ENCODE measurements around the gene DLGAP3.

The DLGAP3 gene

DNA sequence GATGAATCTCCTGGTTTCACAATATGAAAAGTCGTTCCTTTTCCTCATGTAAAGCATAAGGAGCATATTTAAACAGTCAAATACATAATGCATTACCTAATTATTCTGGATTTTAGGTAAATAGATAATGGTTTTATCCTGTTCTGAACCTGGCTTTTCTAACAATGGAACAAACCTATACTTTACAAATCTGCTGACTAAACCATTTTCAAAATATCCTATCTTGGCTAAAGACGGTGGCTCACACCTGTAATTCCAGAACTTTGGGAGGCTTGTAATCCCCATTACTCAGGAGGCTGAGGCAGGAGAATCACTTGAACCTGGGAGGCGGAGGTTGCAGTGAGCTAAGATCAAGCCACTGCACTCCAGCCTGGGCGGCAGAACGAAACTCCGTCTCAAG lies 72.8 kb downstream of the DLGAP3 start:
- in situ Hi-C loops (cut with HindIII; ENCODE audit: low sequenced_read_pairs): no loop called here
- no peak for DNase-seq (ENCODE audit: low read depth)
- TF ChIP-seq, protein P1, sequence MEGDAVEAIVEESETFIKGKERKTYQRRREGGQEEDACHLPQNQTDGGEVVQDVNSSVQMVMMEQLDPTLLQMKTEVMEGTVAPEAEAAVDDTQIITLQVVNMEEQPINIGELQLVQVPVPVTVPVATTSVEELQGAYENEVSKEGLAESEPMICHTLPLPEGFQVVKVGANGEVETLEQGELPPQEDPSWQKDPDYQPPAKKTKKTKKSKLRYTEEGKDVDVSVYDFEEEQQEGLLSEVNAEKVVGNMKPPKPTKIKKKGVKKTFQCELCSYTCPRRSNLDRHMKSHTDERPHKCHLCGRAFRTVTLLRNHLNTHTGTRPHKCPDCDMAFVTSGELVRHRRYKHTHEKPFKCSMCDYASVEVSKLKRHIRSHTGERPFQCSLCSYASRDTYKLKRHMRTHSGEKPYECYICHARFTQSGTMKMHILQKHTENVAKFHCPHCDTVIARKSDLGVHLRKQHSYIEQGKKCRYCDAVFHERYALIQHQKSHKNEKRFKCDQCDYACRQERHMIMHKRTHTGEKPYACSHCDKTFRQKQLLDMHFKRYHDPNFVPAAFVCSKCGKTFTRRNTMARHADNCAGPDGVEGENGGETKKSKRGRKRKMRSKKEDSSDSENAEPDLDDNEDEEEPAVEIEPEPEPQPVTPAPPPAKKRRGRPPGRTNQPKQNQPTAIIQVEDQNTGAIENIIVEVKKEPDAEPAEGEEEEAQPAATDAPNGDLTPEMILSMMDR (IDR thresholded peaks at IDR 0.05; ENCODE audit: low read depth, low read length, missing control alignments): no peak
- H3K4me3 ChIP-seq (ENCODE audit: low read depth, low read length): no peak overlapping the region

DNA sequence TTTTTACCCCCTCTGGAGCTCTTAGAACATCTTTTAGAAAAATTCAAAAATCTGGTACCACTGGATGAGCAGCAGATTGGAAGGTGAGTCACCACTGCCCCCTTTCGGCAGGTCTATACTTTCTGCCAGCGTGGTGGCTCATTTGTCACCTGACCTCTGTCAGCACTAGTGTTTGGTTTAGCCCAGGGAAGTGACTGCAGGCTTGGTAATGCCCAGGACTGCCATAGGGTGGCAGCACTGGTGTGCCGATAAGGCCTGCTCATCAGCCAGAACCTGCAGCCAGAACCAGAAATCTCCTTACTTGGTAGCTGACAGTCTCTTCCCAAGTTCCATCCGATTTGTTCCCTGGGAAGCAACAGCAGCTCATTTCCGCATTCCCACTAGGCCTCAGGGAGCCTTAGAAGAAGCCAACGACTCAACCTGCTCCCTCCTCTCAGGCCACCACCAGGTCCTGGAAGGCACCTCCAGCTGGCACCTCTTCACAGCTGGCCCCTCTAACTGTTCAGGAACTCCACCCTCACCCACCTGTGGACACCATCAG lies 76.7 kb downstream of the DLGAP3 start:
- in situ Hi-C loops (cut with HindIII; ENCODE audit: low sequenced_read_pairs): no loop called here

DNA sequence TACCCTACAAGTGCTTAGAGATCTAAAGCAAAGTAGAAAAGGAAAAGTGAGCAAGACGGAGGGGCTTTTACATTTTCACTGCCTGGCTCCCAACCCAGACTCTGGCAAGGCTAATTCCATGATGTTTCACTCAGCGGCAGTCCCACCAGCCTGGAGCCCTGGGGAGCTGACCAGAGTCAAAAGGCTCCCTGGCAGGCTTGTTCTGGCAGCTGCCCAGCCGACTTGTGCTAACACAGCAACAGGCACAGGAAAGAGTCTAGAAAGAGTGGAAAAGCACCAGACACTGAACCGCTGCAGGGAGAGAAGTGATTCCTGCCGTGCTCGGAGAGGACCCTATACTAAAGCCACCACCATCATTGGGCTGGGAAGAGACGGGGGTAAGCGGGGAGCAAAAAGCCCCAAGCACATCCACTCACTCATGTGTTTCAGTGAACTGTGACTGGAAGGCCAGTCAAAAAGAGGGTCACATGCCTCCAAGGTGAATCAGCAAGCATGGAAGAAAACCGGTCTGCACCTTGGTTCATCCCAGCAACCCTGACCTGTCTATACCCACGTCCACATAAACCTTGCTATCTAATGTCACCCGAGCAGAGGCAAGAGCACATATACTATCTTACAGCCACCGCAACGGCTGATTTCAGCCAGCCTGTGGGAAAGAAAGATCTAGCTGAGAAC lies 77.9 kb downstream of the DLGAP3 start:
- in situ Hi-C loops (cut with HindIII; ENCODE audit: low sequenced_read_pairs): no loop called here
- DNase-seq (ENCODE audit: low read depth): no peak
- no peak overlapping the region for H3K4me3 ChIP-seq (ENCODE audit: low read depth, low read length)
- TF ChIP-seq, protein P1 (IDR thresholded peaks at IDR 0.05; ENCODE audit: low read depth, low read length, missing control alignments): no peak

More for the DNA sequence above, 76.7 kb downstream of the DLGAP3 start:
- peak; percentile 77 for DNase-seq (ENCODE audit: low read depth)
- TF ChIP-seq, protein P1 (IDR thresholded peaks at IDR 0.05; ENCODE audit: low read depth, low read length, missing control alignments): peak; percentile 97
- no peak overlapping the region for H3K4me3 ChIP-seq (ENCODE audit: low read depth, low read length)

DNA sequence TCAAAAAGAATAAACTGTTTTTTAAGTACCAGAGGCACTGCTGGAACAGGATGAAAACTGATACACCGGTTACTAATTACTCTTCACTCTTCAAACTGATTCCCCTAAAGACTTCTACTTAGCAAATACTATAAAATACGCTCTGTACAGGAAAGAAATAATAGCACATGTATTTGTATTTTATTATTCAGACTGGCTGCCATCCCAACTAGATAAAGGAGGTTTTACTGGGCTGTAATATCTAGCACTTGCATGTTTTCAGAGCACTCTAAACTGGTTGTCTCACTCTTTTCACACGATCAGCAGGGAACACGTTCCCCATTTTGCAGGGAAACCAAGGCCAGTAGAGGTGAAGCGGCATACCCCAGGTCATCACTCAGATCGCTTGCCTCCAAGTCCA lies 79.1 kb downstream of the DLGAP3 start:
- DNase-seq (ENCODE audit: low read depth): no peak
- H3K4me3 ChIP-seq (ENCODE audit: low read depth, low read length): no peak overlapping the region
- TF ChIP-seq, protein P1 (IDR thresholded peaks at IDR 0.05; ENCODE audit: low read depth, low read length, missing control alignments): no peak
- in situ Hi-C loops (cut with HindIII; ENCODE audit: low sequenced_read_pairs): no loop called here

DNA sequence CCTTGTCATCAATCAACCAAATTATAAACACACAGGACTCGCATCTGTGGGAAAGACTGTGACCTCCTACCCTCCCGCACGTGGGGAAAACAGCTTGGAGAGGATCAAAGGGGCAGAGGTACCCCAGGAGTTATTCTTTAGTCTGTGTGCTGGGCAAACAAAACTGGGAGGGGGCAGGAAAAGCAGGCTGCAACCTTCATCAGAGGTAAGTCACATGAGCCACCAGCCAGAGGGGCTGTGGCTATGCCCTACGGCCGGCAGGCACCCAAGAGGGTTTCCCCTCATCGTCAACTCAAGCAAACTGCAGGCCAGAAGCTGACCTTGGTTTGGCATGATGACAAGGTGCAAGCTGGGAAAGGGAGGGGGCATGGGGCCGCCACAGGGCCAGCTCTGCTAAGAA lies 82.4 kb downstream of the DLGAP3 start:
- H3K4me3 ChIP-seq (ENCODE audit: low read depth, low read length): no peak overlapping the region
- no peak for DNase-seq (ENCODE audit: low read depth)
- TF ChIP-seq, protein P1 (IDR thresholded peaks at IDR 0.05; ENCODE audit: low read depth, low read length, missing control alignments): no peak
- in situ Hi-C loops (cut with HindIII; ENCODE audit: low sequenced_read_pairs): loop anchor here (5.0 kb wide), 1 partner anchor 80 kb away; the partner anchor contains the start of gene DLGAP3

DNA sequence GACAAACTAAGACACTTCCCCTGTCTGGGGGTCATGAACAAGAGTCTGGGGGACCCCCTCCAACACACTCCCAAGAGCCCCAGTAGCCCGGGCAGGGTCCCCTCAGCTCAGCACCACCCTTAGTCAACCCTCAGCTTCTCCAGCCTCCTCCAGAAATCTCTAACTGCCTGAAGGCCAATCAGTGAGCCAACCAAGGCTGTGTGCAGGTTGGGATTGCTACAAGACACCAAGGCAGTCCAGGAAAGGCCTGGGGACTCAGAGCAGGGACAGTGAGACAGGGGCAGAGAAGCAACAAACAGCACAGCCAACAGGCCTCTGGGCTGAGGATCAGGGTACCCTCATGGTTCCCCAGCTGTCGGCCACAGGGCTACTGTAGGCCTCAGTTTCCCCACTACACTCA lies 83.2 kb downstream of the DLGAP3 start:
- TF ChIP-seq, protein P1 (IDR thresholded peaks at IDR 0.05; ENCODE audit: low read depth, low read length, missing control alignments): no peak
- in situ Hi-C loops (cut with HindIII; ENCODE audit: low sequenced_read_pairs): loop anchor here (5.0 kb wide), 1 partner anchor 81 kb away; the partner anchor contains the start of gene DLGAP3
- H3K4me3 ChIP-seq (ENCODE audit: low read depth, low read length): no peak overlapping the region
- DNase-seq (ENCODE audit: low read depth): no peak

Measured in astrocyte of the cerebellum (primary cell).